GM10266 (cell line): ENCODE measurements around the gene DARS1.

Experiments
- DNase-seq: peaks from one replicate; pipeline ENCODE4 v3.0.0; 2012; ENCODE audit errors: extremely low spot score
- TF ChIP-seq, protein P1 (sequence below): IDR thresholded peaks from 2 replicates; pipeline ENCODE4 v1.5.1; 2012; ENCODE audit warnings: mild to moderate bottlenecking, low read depth; ENCODE audit not compliant: control insufficient read depth, insufficient read depth; ENCODE audit errors: missing control alignments

Gene DARS1

DNA sequence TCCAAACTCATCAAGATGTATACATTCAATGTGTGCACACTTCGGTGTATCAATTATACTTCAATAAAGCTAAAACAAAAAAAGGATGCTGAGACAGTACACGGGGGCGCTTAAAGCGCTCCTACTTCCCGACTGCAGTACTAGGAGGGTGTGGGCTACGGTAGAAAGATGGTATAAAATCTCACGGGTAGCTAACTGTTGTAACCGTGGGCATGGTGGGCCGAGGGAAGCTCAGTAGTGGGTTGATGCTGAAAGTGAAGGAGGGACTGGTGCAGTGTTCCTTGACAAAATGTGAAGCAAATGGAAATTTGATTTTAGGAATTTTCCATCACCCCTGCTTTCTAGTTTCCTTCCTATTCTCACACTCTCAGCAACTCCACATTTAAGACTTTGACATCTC, 42.6 kb upstream of the DARS1 start:
- DNase-seq: no peak
- TF ChIP-seq, protein P1, sequence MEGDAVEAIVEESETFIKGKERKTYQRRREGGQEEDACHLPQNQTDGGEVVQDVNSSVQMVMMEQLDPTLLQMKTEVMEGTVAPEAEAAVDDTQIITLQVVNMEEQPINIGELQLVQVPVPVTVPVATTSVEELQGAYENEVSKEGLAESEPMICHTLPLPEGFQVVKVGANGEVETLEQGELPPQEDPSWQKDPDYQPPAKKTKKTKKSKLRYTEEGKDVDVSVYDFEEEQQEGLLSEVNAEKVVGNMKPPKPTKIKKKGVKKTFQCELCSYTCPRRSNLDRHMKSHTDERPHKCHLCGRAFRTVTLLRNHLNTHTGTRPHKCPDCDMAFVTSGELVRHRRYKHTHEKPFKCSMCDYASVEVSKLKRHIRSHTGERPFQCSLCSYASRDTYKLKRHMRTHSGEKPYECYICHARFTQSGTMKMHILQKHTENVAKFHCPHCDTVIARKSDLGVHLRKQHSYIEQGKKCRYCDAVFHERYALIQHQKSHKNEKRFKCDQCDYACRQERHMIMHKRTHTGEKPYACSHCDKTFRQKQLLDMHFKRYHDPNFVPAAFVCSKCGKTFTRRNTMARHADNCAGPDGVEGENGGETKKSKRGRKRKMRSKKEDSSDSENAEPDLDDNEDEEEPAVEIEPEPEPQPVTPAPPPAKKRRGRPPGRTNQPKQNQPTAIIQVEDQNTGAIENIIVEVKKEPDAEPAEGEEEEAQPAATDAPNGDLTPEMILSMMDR: no peak

DNA sequence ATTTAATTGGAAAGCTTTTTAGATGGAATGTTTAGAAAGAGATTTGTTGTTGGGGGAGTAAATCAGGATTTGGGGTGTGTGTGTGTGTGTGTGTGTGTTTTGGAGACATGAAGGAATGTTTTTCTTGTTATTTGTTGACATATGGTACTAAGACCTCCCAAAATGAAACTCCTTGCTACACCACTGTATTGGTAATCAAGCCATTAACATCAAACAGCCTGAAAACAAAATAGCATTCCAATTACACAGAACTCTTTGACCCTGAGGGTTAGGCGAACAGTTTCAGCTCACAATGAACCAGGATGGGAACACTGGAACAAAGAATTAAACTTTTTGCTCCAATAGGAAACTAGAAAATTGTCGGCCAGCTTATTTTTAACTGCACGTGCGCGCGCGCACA, 41.7 kb upstream of the DARS1 start:
- DNase-seq: no peak
- TF ChIP-seq, protein P1: no peak

DNA sequence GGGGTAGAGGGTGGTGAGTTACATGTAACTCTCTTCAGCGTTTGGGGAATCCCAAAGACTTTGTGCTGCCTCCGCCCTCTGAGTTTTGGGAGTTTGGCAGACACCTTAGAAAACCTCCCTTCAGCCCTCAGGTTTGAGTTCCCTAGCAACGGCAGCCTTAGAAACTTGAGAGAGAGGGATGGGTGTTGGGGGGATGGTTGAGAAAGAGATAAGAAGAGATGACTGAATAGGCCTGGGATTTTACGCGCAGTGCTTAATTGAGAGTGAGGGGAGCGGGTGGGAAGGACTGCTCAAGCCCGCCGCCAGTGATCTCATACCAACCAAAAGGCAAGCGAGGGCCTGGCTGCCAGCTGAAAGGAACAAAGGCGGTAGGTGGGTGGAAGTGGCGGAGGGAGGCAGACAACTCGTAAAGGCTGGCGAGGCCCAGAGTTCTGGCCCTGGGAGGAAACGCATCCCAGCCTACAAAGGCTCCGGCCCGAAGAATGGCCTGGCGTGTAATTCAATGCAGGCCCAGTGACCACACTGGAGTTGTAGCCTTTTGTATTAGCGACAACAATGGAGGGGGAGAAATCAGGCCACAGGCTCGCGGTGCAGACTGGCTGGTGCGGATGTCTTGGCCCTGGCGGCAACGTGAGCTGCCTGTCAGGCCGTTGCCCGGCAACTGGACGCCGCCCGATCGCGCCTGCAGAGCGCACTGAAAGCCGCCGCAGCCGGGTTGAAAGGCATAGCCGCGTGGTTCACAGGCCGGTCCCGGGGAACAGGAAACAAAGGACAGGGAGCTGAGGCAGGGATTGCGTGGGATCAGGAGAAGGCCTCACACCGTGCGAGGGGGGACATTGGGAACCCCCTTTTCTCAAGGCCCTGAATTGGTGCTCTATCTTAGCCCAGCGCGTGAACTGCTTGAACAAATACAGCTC, 39.9 kb upstream of the DARS1 start:
- TF ChIP-seq, protein P1: no peak
- DNase-seq: peak; percentile 19

DNA sequence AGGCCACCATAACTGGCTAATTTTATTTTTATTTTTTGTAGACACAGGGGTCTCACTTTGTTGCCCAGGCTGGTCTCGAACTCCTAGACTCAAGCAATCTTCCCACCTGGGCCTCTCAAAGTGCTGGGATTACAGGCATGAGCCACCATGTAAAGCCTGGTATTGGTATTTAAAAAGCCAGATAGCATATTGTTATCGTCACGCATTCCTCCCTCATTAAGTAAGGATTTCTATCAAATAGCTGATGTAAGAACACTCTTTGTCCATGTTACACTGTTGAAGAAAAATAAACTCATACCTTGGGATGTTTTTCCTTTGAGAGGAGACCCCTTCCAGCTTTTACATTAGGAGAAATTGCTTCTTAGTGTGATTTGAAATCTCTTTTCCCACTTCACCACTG, 39.2 kb upstream of the DARS1 start:
- TF ChIP-seq, protein P1: no peak
- no peak for DNase-seq

DNA sequence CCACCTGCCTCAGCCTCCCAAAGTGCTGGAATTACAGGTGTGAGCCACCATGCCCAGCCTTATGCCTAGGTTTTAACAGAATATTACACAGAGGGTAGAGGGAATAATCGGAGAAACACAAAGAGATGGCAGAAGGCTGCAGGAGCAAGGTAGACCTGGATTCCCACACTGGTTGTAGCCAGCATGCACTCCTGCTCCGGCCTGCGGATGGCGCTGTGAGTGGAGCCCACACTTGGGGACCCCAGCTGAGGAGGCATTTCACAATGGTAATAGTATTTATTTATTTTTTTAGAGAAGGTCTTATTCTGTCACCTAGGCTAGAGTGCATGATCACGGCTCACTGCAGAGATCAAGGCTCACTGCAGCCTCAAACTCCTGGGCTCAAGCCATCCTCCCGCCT, 38.8 kb upstream of the DARS1 start:
- no peak for DNase-seq
- TF ChIP-seq, protein P1: no peak

DNA sequence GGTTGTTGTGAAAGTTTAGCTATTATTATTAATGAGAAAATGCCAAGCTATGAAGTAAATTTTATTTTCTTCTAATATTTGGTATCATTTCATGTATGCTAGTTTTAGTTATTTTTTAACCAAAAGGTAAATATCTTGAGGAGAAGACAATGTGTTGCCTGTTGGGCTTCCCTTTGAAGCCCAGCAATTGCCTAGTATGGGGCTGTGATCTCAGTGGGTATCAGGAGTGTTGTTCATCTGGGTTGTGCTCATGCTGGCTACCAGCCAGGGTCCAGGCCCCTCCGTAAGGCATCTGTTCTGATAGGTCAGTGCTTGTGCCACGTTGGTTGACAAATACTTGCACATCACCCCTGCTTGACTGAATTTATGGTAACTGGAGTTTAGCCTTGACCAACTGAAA, 38.0 kb upstream of the DARS1 start:
- DNase-seq: no peak
- TF ChIP-seq, protein P1: no peak

DNA sequence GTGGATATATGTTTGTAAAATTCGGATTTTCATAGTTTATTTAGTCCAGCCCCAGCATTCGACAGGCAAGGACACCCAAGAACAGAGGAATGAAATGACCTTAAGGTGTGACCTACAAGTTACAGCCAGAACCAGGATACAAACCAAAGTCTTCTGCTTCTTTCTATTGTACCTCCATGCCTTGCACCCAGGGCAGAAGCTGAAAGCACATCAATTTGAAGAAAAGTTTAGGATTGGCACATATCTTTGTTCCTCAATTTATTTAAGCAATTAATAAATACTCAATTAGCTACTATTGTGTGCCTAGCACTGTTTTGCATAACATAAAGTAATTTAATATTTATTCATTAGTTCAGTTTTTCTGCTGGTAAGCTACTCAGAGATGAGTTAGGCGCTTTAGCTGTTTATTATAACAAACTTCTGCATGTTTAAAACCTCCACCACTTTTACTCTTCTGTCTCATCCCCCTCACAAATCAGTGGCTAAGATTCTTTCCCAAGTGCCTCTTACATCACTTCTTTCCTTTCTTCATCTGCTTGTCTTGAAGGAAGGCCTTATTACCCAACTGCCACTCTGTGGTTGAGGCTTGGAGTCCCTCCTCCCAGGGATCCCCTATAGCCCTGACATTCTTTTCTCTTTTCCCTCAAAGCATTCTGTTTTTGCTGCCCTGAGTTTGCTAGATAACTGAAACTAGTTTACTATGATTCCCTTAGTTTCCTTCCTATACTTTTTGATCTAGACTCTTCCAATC, 37.1 kb upstream of the DARS1 start:
- TF ChIP-seq, protein P1: no peak

More for the DNA sequence above, 37.1 kb upstream of the DARS1 start:
- no peak for DNase-seq
